GM10266 (cell line): ENCODE data around the gene ARMS2.

Experiments used
- DNase-seq: peaks from one replicate; pipeline ENCODE4 v3.0.0; 2012; ENCODE audit errors: extremely low spot score
- TF ChIP-seq, protein P1 (sequence below): IDR thresholded peaks from 2 replicates; pipeline ENCODE4 v1.5.1; 2012; ENCODE audit warnings: mild to moderate bottlenecking, low read depth; ENCODE audit not compliant: control insufficient read depth, insufficient read depth; ENCODE audit errors: missing control alignments

ARMS2 gene

DNA sequence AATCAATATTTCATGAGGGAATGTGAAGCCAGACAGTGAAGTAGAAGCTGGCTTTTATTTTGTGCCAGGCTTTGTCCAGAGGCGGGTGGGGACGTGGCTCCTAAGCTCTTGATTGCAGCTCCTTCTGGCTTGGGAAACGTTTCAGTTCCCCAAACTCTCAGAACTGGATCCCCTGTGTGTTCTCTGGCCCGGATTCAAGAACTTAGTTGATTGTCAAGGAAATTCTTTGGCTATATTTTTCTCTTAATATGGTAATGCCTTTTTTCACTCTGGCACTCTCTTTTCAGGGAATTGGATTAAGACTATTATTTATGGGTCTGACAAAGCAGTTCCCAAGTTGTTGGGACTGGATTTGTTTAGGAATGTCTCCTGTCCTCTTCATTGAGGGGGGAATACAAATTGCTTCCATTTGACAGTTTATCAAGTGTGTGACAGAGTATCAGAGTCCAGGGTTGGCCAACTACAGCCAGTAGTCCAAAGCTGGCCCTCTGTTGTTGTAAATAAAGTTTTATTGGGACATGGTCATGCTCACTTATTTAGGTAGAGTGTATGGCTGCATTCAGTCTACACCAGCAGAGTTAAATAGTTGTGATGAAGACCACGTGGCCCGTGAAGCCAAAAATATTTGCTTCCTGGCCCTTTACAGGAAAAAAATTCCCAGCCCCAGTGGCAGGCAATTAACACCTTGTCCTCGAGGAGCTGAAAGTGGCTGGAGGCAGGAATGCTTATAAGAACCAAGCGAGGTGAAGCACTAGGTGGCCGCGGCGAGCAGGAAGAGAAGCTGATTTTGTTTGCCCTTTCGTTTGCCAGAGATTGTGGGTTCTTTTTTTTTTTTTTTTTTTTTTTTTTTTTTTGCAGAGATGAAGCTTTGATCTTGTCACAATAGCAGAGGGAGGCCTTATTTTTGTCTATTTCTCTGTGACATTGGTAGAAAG lies 41.2 kb downstream of the ARMS2 start:
- no peak for DNase-seq
- TF ChIP-seq, protein P1, sequence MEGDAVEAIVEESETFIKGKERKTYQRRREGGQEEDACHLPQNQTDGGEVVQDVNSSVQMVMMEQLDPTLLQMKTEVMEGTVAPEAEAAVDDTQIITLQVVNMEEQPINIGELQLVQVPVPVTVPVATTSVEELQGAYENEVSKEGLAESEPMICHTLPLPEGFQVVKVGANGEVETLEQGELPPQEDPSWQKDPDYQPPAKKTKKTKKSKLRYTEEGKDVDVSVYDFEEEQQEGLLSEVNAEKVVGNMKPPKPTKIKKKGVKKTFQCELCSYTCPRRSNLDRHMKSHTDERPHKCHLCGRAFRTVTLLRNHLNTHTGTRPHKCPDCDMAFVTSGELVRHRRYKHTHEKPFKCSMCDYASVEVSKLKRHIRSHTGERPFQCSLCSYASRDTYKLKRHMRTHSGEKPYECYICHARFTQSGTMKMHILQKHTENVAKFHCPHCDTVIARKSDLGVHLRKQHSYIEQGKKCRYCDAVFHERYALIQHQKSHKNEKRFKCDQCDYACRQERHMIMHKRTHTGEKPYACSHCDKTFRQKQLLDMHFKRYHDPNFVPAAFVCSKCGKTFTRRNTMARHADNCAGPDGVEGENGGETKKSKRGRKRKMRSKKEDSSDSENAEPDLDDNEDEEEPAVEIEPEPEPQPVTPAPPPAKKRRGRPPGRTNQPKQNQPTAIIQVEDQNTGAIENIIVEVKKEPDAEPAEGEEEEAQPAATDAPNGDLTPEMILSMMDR, result no peak

DNA sequence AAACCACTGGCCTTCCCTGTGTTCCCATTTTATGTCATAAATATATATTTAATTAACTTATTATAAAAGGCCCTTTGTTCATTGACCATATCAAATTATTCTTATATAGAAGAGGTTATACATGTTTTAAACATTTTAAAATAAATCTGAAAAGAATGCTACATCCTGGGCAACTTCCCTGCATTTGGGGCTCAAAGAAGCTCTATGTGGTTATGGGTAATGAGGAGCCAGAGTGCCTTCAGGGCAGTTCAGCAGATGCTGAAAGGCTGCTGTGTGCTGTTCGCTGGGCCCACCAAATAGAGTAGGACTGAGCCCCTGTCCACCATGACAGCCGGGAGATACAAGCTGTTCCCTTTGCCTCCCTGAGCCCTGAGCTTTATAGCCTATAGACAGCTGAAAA lies 42.8 kb downstream of the ARMS2 start:
- TF ChIP-seq, protein P1, result no peak
- DNase-seq, result no peak

DNA sequence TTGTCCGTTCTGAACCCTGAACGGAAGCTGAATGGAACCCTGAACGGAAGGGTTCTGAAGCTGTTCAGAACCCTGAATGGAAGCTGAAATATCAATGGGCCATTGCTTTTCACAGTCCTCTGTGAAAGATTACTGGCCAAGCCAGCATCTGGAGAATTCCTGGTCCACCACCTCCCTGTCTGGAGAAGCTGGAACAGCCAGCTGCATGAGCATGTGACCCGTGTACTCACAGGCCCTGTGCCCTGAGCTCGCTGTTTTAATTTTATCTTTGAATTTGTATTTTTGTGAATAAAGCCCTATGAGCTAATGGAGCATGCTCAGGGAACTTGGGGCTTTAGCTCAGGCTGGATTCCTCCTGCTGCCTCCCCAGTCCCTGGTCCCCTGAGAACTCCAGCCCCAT lies 44.1 kb downstream of the ARMS2 start:
- TF ChIP-seq, protein P1, result no peak
- DNase-seq, result no peak

DNA sequence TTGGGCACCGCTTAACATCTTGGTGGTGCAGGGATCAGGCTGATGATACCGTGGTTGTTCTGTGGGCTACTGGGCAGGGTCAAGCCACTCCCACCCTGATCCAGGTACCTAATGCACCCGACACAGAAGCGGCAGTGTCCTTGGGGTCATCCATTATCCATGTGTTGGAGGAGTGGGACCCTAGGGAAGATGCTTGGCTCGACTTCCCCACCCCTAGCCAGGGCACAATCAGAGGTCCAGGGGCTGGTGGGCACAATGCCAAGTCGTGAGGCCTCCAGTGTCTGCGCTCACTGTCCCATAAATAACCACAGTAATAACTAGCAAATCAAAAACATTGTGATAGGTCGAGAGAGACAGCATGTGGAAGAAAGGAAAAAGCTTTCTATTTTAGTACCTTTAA lies 44.6 kb downstream of the ARMS2 start:
- TF ChIP-seq, protein P1, result no peak
- no peak for DNase-seq

DNA sequence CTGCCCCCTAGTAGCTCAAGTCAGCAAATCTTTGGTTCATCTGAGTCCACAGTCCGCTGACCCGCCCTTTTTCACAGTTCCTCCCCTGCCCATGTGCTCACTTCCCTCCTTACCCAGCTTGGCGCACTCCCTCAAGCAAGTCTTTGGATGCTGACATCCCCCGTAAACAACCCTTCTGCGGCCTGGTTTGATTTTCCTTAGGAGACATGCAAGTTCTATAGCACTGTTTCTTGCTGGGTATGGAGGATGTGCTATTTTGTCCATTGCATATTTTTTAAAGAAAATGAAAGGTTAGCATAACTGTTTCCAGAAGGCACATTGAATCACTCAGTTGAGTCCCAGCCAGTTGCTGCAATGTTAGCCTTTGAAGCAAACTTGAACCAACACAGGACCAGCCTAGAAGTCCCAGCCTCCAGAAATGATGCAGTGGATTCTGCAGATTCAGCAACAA lies 45.1 kb downstream of the ARMS2 start:
- TF ChIP-seq, protein P1, result no peak
- DNase-seq, result no peak

DNA sequence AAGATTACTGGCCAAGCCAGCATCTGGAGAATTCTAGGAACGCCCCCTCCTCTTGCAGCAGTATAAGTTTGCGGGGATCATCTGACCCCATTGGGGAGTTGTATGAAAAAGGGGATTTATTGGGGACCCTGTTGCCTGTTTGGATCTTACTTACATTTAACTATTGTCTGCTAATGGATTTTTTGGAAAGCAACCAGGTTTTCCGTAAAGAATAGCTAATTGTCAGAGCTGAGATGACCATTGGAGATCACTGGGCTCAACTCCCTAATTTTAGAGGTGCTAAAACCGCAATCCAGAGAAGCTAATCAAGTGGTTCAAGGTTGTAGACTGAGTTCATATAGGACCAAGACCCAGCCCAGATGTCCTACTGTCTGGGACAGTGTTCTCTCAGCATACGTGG lies 45.7 kb downstream of the ARMS2 start:
- TF ChIP-seq, protein P1, result no peak
- no peak for DNase-seq

DNA sequence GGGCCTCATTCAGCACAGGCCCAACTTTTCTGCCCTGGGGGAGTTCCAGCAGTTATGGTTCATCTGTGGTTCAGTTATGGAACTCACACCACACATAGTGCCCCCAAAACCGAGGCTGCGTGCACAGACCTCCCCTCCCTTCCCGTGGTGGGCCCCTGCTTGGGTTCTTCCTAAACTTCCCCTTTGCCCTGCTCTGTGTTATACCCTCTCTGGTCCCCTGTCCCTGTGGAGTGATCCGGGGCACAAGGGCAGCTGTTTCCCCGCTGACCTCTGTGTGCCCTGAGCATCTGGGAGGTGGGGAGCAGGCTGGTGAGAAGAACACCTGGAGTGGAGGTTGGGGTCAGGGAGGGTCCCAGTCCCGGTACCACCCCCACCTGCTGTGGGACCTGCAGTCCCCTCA lies 46.3 kb downstream of the ARMS2 start:
- DNase-seq, result no peak
- TF ChIP-seq, protein P1, result no peak
